ENCODE data around the gene AXIN2. TPM values are rescaled to one million over a fixed set of nuclear protein-coding genes. Genes with fewer than 3 reads are reported as not detected.

AXIN2 gene
- total RNA-seq, 4 donors from 2014 or later: 17.2 to 63.4 (median 49.3) TPM

DNA sequence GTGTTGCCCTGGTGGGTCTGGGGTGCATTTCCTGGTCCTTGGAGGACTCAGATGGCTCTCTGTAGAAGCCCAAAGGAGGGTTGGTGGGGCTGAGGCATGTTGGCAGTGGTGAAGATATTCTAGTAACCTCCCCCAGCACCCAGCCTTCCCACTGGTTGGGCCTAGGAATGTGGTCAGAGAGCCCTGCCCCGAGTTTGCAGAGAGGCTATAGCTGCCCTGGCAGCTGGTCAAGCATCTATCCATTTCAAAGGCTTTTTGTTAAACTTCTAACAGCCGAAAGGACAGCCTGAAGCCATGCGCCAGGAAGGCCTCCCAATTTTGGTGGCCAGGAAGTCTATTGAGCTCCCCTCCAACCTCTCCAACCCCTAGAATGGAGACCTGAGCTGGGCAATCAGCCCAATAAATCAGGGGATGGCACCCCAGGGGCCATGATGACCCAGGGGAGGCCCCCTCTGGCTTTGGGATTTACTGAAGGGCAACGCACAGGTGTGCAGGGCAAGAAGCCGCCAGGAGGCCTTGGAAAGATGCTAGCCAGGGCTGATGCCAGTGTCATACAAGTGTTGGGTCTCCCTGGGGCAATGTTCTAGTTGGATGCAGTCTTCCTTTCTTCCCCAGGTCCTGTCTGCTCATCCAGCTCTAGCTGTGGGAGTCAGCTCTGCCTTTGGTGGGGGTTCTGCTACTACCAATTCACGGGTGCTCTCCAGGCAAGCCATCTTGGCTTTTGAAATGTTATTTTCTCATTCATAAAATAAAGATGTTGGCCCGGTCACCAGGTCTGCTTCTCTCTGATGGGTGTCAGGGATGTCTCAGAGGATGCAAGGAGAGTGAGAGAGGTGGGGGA, 30.9 kb upstream of the AXIN2 start:
- TF ChIP-seq EP300 (IDR thresholded peaks at IDR 0.05): no peak
- TF ChIP-seq, protein P1, sequence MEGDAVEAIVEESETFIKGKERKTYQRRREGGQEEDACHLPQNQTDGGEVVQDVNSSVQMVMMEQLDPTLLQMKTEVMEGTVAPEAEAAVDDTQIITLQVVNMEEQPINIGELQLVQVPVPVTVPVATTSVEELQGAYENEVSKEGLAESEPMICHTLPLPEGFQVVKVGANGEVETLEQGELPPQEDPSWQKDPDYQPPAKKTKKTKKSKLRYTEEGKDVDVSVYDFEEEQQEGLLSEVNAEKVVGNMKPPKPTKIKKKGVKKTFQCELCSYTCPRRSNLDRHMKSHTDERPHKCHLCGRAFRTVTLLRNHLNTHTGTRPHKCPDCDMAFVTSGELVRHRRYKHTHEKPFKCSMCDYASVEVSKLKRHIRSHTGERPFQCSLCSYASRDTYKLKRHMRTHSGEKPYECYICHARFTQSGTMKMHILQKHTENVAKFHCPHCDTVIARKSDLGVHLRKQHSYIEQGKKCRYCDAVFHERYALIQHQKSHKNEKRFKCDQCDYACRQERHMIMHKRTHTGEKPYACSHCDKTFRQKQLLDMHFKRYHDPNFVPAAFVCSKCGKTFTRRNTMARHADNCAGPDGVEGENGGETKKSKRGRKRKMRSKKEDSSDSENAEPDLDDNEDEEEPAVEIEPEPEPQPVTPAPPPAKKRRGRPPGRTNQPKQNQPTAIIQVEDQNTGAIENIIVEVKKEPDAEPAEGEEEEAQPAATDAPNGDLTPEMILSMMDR (IDR thresholded peaks at IDR 0.05): no peak
- no peak for TF ChIP-seq POLR2A (IDR thresholded peaks at IDR 0.05; ENCODE audit: low read depth)
- TF ChIP-seq POLR2AphosphoS5 (IDR thresholded peaks at IDR 0.05): no peak
- H3K36me3 ChIP-seq: no peaks in the 10 kb centered on the region
- H3K4me1 ChIP-seq: peaks cover 9 to 23% (median 11%) of the 10 kb centered on the region in 4 donors
- H3K9me3 ChIP-seq: no peaks in the 10 kb centered on the region
- H3K27me3 ChIP-seq: no peaks in the 10 kb centered on the region
- H3K4me3 ChIP-seq: no peak overlapping the region
- no peak for DNase-seq (ENCODE audit: extremely low spot score)
- WGBS: 80% methylated on average over 5 of the region's 7 CpGs
- H3K27ac ChIP-seq (replicated peaks in 1 of 4): no peak overlapping the region
- intact Hi-C loops (cut with DNase I): no loop called here

GRCh38 chr17:65589321-65589720, 27.9 kb upstream of the AXIN2 start:
- H3K36me3 ChIP-seq: no peaks in the 10 kb centered on the region
- 81% methylated on average over 5 of the region's 5 CpGs for WGBS
- H3K4me1 ChIP-seq: peaks cover 10 to 25% (median 16%) of the 10 kb centered on the region in 4 donors
- H3K27me3 ChIP-seq: no peaks in the 10 kb centered on the region
- intact Hi-C loops (cut with DNase I): no loop called here
- no peak overlapping the region for H3K27ac ChIP-seq (replicated peaks in 1 of 4)
- H3K4me3 ChIP-seq: no peak overlapping the region
- DNase-seq (ENCODE audit: extremely low spot score): no peak
- H3K9me3 ChIP-seq: no peaks in the 10 kb centered on the region
- TF ChIP-seq POLR2A (IDR thresholded peaks at IDR 0.05; ENCODE audit: low read depth) (no peak), POLR2AphosphoS5 (IDR thresholded peaks at IDR 0.05) (no peak)

GRCh38 chr17:65588181-65588808, 26.8 kb upstream of the AXIN2 start:
- no peaks in the 10 kb centered on the region for H3K27me3 ChIP-seq
- no peak for DNase-seq (ENCODE audit: extremely low spot score)
- peaks cover 15 to 31% (median 18%) of the 10 kb centered on the region in 4 donors for H3K4me1 ChIP-seq
- no peak for TF ChIP-seq POLR2A (IDR thresholded peaks at IDR 0.05; ENCODE audit: low read depth)
- no peak for TF ChIP-seq POLR2AphosphoS5 (IDR thresholded peaks at IDR 0.05)
- no peak for TF ChIP-seq EP300 (IDR thresholded peaks at IDR 0.05)
- TF ChIP-seq, protein P1 (IDR thresholded peaks at IDR 0.05): no peak
- H3K4me3 ChIP-seq: no peak overlapping the region
- peak overlapping the region in 1 of 4 donors; percentile 6 for H3K27ac ChIP-seq (replicated peaks in 1 of 4)
- H3K36me3 ChIP-seq: no peaks in the 10 kb centered on the region
- intact Hi-C loops (cut with DNase I): no loop called here
- 72% methylated on average over 8 of the region's 9 CpGs for WGBS
- H3K9me3 ChIP-seq: no peaks in the 10 kb centered on the region

GRCh38 chr17:65587534-65588180, 26.2 kb upstream of the AXIN2 start:
- 64% methylated on average over 10 of the region's 10 CpGs for WGBS
- intact Hi-C loops (cut with DNase I): no loop called here

More at GRCh38 chr17:65587534-65588180, 26.2 kb upstream of the AXIN2 start:
- no peaks in the 10 kb centered on the region for H3K27me3 ChIP-seq
- no peak overlapping the region for H3K27ac ChIP-seq (replicated peaks in 1 of 4)
- H3K4me1 ChIP-seq: peaks cover 15 to 31% (median 18%) of the 10 kb centered on the region in 4 donors
- H3K36me3 ChIP-seq: no peaks in the 10 kb centered on the region
- no peak for DNase-seq (ENCODE audit: extremely low spot score)
- no peaks in the 10 kb centered on the region for H3K9me3 ChIP-seq
- TF ChIP-seq EP300 (IDR thresholded peaks at IDR 0.05) (no peak), POLR2AphosphoS5 (IDR thresholded peaks at IDR 0.05) (no peak), POLR2A (IDR thresholded peaks at IDR 0.05; ENCODE audit: low read depth) (no peak)
- TF ChIP-seq, protein P1 (IDR thresholded peaks at IDR 0.05): no peak
- H3K4me3 ChIP-seq: no peak overlapping the region

Measured in esophagus muscularis mucosa (tissue), 4 donors.